ENCODE results near the gene ZMIZ1. TPM values are rescaled to one million over a fixed set of nuclear protein-coding genes. Genes with fewer than 3 reads are reported as not detected.
A peak's percentile ranks its signal among the peaks of the same experiment; 100 is the strongest.

Gene ZMIZ1
- polyA plus RNA-seq, 3 donors: 3.3 to 64.6 (median 8.9) TPM

GRCh38 chr10:79299397-79300241 is 230.9 kb downstream of the ZMIZ1 start:
- no peak for TF ChIP-seq CTCF (IDR thresholded peaks at IDR 0.05)
- peaks cover 39% of the 10 kb centered on the region for H3K4me1 Mint-ChIP-seq
- no peak overlapping the region for H3K4me3 Mint-ChIP-seq
- H3K4me2 ChIP-seq (replicated peaks; ENCODE audit: extremely low read depth, low read length, poor library complexity, severe bottlenecking): no peak overlapping the region
- H4K20me1 ChIP-seq (ENCODE audit: insufficient read depth, low read length): peaks cover 29% of the 10 kb centered on the region
- no peak overlapping the region for H2AFZ ChIP-seq (ENCODE audit: insufficient read depth, low read depth, low read length, poor library complexity, severe bottlenecking)
- WGBS (ENCODE audit: insufficient coverage): 98% methylated on average over 13 of the region's 13 CpGs
- no peaks in the 10 kb centered on the region for H3K9me3 ChIP-seq (replicated peaks in 1 of 2; ENCODE audit: control insufficient read depth in 1 of 2, insufficient read depth in 1 of 2, low read length in 2 of 2)
- peak overlapping the region in 6 of 7 donors; percentile 79 to 100 (median 89) for H3K27ac Mint-ChIP-seq
- DNase-seq: peak in 2 of 3 donors; percentile 33 to 52
- H3K79me2 ChIP-seq (ENCODE audit: insufficient read depth, low read length): peaks cover 5% of the 10 kb centered on the region
- peaks cover 36 to 41% of the 10 kb centered on the region in 2 donors for H3K4me1 ChIP-seq (ENCODE audit: control insufficient read depth in 1 of 2, insufficient read depth in 2 of 2, low read length in 2 of 2)
- H3K9me3 Mint-ChIP-seq: no peaks in the 10 kb centered on the region
- peaks cover 81 to 87% of the 10 kb centered on the region in 2 donors for H3K36me3 ChIP-seq (replicated peaks in 1 of 2; ENCODE audit: control insufficient read depth in 1 of 2, insufficient read depth in 2 of 2, low read length in 2 of 2)
- no peak overlapping the region for H3K4me3 ChIP-seq (replicated peaks in 1 of 3; ENCODE audit: low read depth in 2 of 3, low read length in 3 of 3)
- H3K27me3 ChIP-seq (ENCODE audit: control insufficient read depth in 2 of 2, insufficient read depth in 2 of 2, low read length in 2 of 2): no peaks in the 10 kb centered on the region
- peaks cover 91 to 94% of the 10 kb centered on the region in 2 donors for H3K36me3 Mint-ChIP-seq
- H3K27ac ChIP-seq (ENCODE audit: low read depth in 1 of 2, low read length in 2 of 2): peak overlapping the region; percentile 49 to 98
- H3K27me3 Mint-ChIP-seq (ENCODE audit: low read depth in 3 of 3): peaks cover 0 to 2% (median 0%) of the 10 kb centered on the region in 3 donors
- intact Hi-C loops (cut with micrococcal nuclease): loop anchor here in 1 of 2 donors (5.0 to 10.0 kb wide), 2 partner anchors 33 to 55 kb away; no protein-coding TSS in a partner anchor
- H3K9ac ChIP-seq (ENCODE audit: insufficient read depth, low read length, poor library complexity, severe bottlenecking): no peak overlapping the region

- H3K36me3 Mint-ChIP-seq: peaks cover 96 to 100% of the 10 kb centered on the region in 2 donors
- no peak for DNase-seq
- H3K4me3 Mint-ChIP-seq: no peak overlapping the region
- no peaks in the 10 kb centered on the region for H3K9me3 Mint-ChIP-seq
- H3K9ac ChIP-seq (ENCODE audit: insufficient read depth, low read length, poor library complexity, severe bottlenecking): no peak overlapping the region
- peaks cover 0 to 2% (median 0%) of the 10 kb centered on the region in 3 donors for H3K27me3 Mint-ChIP-seq (ENCODE audit: low read depth in 3 of 3)
- no peak overlapping the region for H3K4me3 ChIP-seq (replicated peaks in 1 of 3; ENCODE audit: low read depth in 2 of 3, low read length in 3 of 3)
- no peak overlapping the region for H3K4me2 ChIP-seq (replicated peaks; ENCODE audit: extremely low read depth, low read length, poor library complexity, severe bottlenecking)
- no peaks in the 10 kb centered on the region for H3K27me3 ChIP-seq (ENCODE audit: control insufficient read depth in 2 of 2, insufficient read depth in 2 of 2, low read length in 2 of 2)
- no peak for TF ChIP-seq CTCF (IDR thresholded peaks at IDR 0.05)
- no peak overlapping the region for H3K27ac ChIP-seq (ENCODE audit: low read depth in 1 of 2, low read length in 2 of 2)
- WGBS (ENCODE audit: insufficient coverage): 93% methylated on average over 24 of the region's 24 CpGs
- H4K20me1 ChIP-seq (ENCODE audit: insufficient read depth, low read length): peaks cover 39% of the 10 kb centered on the region
- H3K9me3 ChIP-seq (replicated peaks in 1 of 2; ENCODE audit: control insufficient read depth in 1 of 2, insufficient read depth in 1 of 2, low read length in 2 of 2): no peaks in the 10 kb centered on the region
- peaks cover 31% of the 10 kb centered on the region for H3K4me1 Mint-ChIP-seq
- H3K79me2 ChIP-seq (ENCODE audit: insufficient read depth, low read length): peaks cover 5% of the 10 kb centered on the region
- no peak overlapping the region for H2AFZ ChIP-seq (ENCODE audit: insufficient read depth, low read depth, low read length, poor library complexity, severe bottlenecking)
- H3K27ac Mint-ChIP-seq: peak overlapping the region in 5 of 7 donors; percentile 61 to 100 (median 76)
- peaks cover 25 to 30% of the 10 kb centered on the region in 2 donors for H3K4me1 ChIP-seq (ENCODE audit: control insufficient read depth in 1 of 2, insufficient read depth in 2 of 2, low read length in 2 of 2)
- intact Hi-C loops (cut with micrococcal nuclease): no loop called here
- peaks cover 92 to 98% of the 10 kb centered on the region in 2 donors for H3K36me3 ChIP-seq (replicated peaks in 1 of 2; ENCODE audit: control insufficient read depth in 1 of 2, insufficient read depth in 2 of 2, low read length in 2 of 2)
These were observed 231.9 kb downstream of the ZMIZ1 start for GRCh38 chr10:79300711-79301110.
